Spleen (tissue), 11 donors: ENCODE data around the gene PTRH1. TPM values are rescaled to one million over a fixed set of nuclear protein-coding genes. Genes with fewer than 3 reads are reported as not detected.
A peak's percentile ranks its signal among the peaks of the same experiment; 100 is the strongest.

Source experiments
- DNase-seq: peaks from one replicate; pipeline ENCODE4 v3.0.0-alpha.2; 2020
- H3K27ac ChIP-seq, 8 donors: fragments of 200-600 bp; sonication (generic) in 7 of 8; 1 replicate in 4 of 8; 2 replicates in 4 of 8; pipeline versions ENCODE4 v1.5.0 to v1.8.0; 2016 to 2021; ENCODE audit warnings: inconsistent platforms in 4 of 8, mild to moderate bottlenecking in 4 of 8, moderate library complexity in 1 of 8
- H3K27me3 ChIP-seq, 7 donors: fragments of 200-600 bp; sonication (generic) in 6 of 7; replicated peaks in 1 of 7; 1 replicate in 4 of 7; 2 replicates in 3 of 7; pipeline versions ENCODE4 v1.5.0 to v1.8.0; 2016 to 2021; ENCODE audit warnings: inconsistent platforms in 3 of 7, mild to moderate bottlenecking in 1 of 7
- H3K36me3 ChIP-seq, 6 donors: fragments of 200-600 bp; sonication (generic) in 5 of 6; 1 replicate in 4 of 6; 2 replicates in 2 of 6; pipeline versions ENCODE4 v1.5.0 to v1.8.0; 2016 to 2021; ENCODE audit warnings: inconsistent platforms in 2 of 6
- H3K4me1 ChIP-seq, 6 donors: fragments of 200-600 bp; sonication (generic) in 5 of 6; 1 replicate in 3 of 6; 2 replicates in 3 of 6; pipeline versions ENCODE4 v1.5.0 to v1.8.0; 2016 to 2021; ENCODE audit warnings: inconsistent platforms in 3 of 6
- H3K4me3 ChIP-seq, 8 donors: fragments of 200-600 bp; sonication (generic) in 7 of 8; 1 replicate in 4 of 8; 2 replicates in 4 of 8; pipeline versions ENCODE4 v1.5.0 to v1.8.0; 2016 to 2021; ENCODE audit warnings: inconsistent platforms in 4 of 8, mild to moderate bottlenecking in 4 of 8, moderate library complexity in 2 of 8
- H3K9me3 ChIP-seq, 8 donors: fragments of 200-600 bp; sonication (generic) in 7 of 8; 1 replicate in 4 of 8; 2 replicates in 4 of 8; pipeline versions ENCODE4 v1.5.0 to v1.8.0; 2016 to 2021; ENCODE audit warnings: inconsistent platforms in 4 of 8
- POLR2A ChIP-seq, 3 donors: fragments of 450-650 bp; IDR thresholded peaks; one replicate each; pipeline ENCODE4 v1.5.1; 2017; ENCODE audit warnings: antibody characterized with exemption in 3 of 3, mild to moderate bottlenecking in 1 of 3
- POLR2AphosphoS5 ChIP-seq, 3 donors: sonication (generic); formaldehyde crosslinking; IDR thresholded peaks; one replicate each; pipeline ENCODE4 v1.5.1; 2017; ENCODE audit warnings: antibody characterized with exemption in 3 of 3
- WGBS, 5 donors: extraction: QIAGEN DNeasy Blood & Tissue Kit in 3 of 5; methylation state at CpG; one replicate each; pipeline versions ENCODE4 v1.1.5 to v1.1.7; 2013 to 2018; 5-methylcytosine and 5-hydroxymethylcytosine counted together
- intact Hi-C: fragments of 100-400 bp; cut with DNase I; formaldehyde crosslinking; loops from one replicate; pipeline ENCODE4 v1.15.0; 2023; ENCODE audit warnings: low total_unique reads
- polyA plus RNA-seq, 3 donors: library from polyadenylated mRNA; stranded (reverse); fragments of 200-250 nt; gene quantifications; one replicate each; pipeline ENCODE4 v1.2.1, GENCODE V29; 2013
- total RNA-seq, 7 donors: library from RNA; depleted of rRNA in 3 of 7; stranded (reverse); fragments of >200 nt in 3 of 7; fragmentation: NEBNext Ultra II Directional in 4 of 7; extraction: Animal tissue kit (Norgen Biotek cat#: 25700) in 4 of 7; gene quantifications; one replicate each; pipeline versions ENCODE4 v1.1.0 to v1.2.1, GENCODE V29; 2016 to 2021
- TF ChIP-seq, protein P1 (sequence below), 11 experiments: fragments of 200-600 bp in 7 of 11; fragments of 450-650 bp in 4 of 11; sonication (generic) in 4 of 11; IDR thresholded peaks in 8 of 11; conservative IDR thresholded peaks in 3 of 11; 1 replicate in 7 of 11; 2 replicates in 4 of 11; pipeline versions ENCODE4 v1.4.0 to v1.8.0; 2016 to 2021; ENCODE audit warnings: antibody characterized with exemption in 11 of 11, inconsistent platforms in 4 of 11, mild to moderate bottlenecking in 1 of 11
- donor health status: healthy with polysubstance abuse.
- donor health status: DM: no; HTN: no; CAD: no; lungs with moderate emphysema.
- donor health status: DM: no; HTN: no; CAD: no.
- donor health status: Bipolar disorder and iron deficiency.
- donor health status: healthy.
- donor health status: DM: no; HTN: no; CAD: no.
- donor health status: DM: yes; HTN: yes; CAD: no.

The PTRH1 gene
- total and polyA plus RNA-seq, 10 donors: 7.4 to 17.9 (median 11.5) TPM

DNA sequence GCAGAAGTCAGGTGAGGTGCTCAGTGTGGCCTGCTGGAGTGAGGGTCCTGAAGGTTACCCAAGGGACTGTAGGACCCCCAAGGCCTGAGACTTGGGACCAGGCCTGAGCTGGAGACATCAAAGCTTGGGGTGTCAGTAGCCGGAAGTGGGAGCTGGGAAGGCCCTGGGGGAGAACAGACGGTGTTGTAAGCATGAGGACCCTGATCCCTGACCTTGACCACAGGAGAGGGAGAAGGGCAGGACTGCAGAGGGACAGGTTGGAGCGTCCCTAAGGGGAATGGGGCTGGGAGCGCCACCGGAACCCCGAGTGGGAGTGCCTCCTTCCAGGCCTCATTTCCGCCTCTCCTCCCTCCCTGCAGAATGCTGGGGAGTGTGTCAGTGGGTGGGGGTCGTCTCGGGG, 949 bp upstream of the PTRH1 start:
- 70 to 87% (median 77%) methylated on average over 9 of the region's 9 CpGs for WGBS, 5 donors
- Histone ChIP-seq H3K27me3 (no peaks in the 10 kb centered on the region), H3K4me1 (peaks cover 11 to 55% (median 24%) of the 10 kb centered on the region in 6 donors), H3K4me3 (peak overlapping the region in 3 of 8 donors; percentile 73 to 94 (median 91)), H3K9me3 (no peaks in the 10 kb centered on the region), H3K36me3 (peaks cover 0 to 12% (median 0%) of the 10 kb centered on the region in 6 donors), H3K27ac (peak overlapping the region in 5 of 8 donors; percentile 82 to 91 (median 90))
- intact Hi-C loops: no loop called here
- TF ChIP-seq, protein P1, sequence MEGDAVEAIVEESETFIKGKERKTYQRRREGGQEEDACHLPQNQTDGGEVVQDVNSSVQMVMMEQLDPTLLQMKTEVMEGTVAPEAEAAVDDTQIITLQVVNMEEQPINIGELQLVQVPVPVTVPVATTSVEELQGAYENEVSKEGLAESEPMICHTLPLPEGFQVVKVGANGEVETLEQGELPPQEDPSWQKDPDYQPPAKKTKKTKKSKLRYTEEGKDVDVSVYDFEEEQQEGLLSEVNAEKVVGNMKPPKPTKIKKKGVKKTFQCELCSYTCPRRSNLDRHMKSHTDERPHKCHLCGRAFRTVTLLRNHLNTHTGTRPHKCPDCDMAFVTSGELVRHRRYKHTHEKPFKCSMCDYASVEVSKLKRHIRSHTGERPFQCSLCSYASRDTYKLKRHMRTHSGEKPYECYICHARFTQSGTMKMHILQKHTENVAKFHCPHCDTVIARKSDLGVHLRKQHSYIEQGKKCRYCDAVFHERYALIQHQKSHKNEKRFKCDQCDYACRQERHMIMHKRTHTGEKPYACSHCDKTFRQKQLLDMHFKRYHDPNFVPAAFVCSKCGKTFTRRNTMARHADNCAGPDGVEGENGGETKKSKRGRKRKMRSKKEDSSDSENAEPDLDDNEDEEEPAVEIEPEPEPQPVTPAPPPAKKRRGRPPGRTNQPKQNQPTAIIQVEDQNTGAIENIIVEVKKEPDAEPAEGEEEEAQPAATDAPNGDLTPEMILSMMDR (IDR thresholded peaks at IDR 0.05 in 8 of 11, conservative IDR thresholded peaks at IDR 0.05 in 3 of 11): no peak
- TF ChIP-seq POLR2AphosphoS5 (IDR thresholded peaks at IDR 0.05): no peak
- no peak for TF ChIP-seq POLR2A (IDR thresholded peaks at IDR 0.05)
- no peak for DNase-seq

GRCh38 chr9:127714951-127715469, 453 bp downstream of the PTRH1 start:
- peak; percentile 87 for DNase-seq
- Histone ChIP-seq H3K36me3 (peaks cover 0 to 12% (median 0%) of the 10 kb centered on the region in 6 donors), H3K4me1 (peaks cover 11 to 61% (median 37%) of the 10 kb centered on the region in 6 donors), H3K9me3 (no peaks in the 10 kb centered on the region), H3K4me3 (peak overlapping the region; percentile 57 to 94 (median 76)), H3K27me3 (no peaks in the 10 kb centered on the region), H3K27ac (peak overlapping the region; percentile 61 to 91 (median 86))
- WGBS, 5 donors: 0 to 1% (median 0%) methylated on average over 15 to 44 of the region's 44 CpGs
- intact Hi-C loops: no loop called here
- TF ChIP-seq POLR2A (IDR thresholded peaks at IDR 0.05): no peak
- no peak for TF ChIP-seq POLR2AphosphoS5 (IDR thresholded peaks at IDR 0.05)
- TF ChIP-seq, protein P1 (IDR thresholded peaks at IDR 0.05 in 8 of 11, conservative IDR thresholded peaks at IDR 0.05 in 3 of 11): no peak

GRCh38 chr9:127714020-127714750, 1.3 kb downstream of the PTRH1 start:
- TF ChIP-seq POLR2A (IDR thresholded peaks at IDR 0.05) (no peak), POLR2AphosphoS5 (IDR thresholded peaks at IDR 0.05) (no peak)
- H3K27ac ChIP-seq: peak overlapping the region in 1 of 8 donors; percentile 91
- peak overlapping the region in 7 of 8 donors; percentile 57 to 94 (median 80) for H3K4me3 ChIP-seq
- no peaks in the 10 kb centered on the region for H3K27me3 ChIP-seq
- H3K4me1 ChIP-seq: peaks cover 11 to 52% (median 37%) of the 10 kb centered on the region in 6 donors
- H3K9me3 ChIP-seq: no peaks in the 10 kb centered on the region
- H3K36me3 ChIP-seq: peaks cover 0 to 12% (median 0%) of the 10 kb centered on the region in 6 donors
- peak; percentile 82 for DNase-seq
- intact Hi-C loops: no loop called here
- WGBS, 5 donors: 39 to 82% (median 78%) methylated on average over 8 to 19 of the region's 19 CpGs

DNA sequence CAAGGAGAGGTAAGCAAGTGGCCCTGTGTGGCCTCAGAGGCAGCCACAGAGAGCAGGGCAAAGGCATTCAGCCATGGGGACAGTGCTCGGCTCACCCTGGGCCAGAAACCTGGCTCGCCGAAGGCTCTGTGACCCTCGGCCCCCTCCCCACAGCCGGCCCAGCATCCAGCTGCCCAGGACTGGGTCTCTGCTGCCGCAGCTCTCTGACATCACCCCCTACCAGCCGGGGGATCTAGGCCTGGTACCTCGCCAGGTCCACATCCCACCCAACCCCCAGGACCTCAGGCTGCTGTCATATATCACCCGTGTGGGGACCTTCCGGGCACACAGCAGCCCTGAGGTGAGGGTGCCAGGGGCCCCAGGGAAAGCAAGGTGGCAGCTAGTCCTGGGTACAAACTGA, 2.6 kb downstream of the PTRH1 start:
- 94 to 100% (median 94%) methylated on average over 2 to 10 of the region's 10 CpGs for WGBS, 5 donors
- TF ChIP-seq, protein P1 (IDR thresholded peaks at IDR 0.05 in 8 of 11, conservative IDR thresholded peaks at IDR 0.05 in 3 of 11): no peak
- TF ChIP-seq POLR2A (IDR thresholded peaks at IDR 0.05): no peak
- no peak for TF ChIP-seq POLR2AphosphoS5 (IDR thresholded peaks at IDR 0.05)
- Histone ChIP-seq H3K36me3 (peaks cover 0 to 12% (median 0%) of the 10 kb centered on the region in 6 donors), H3K4me1 (peaks cover 11 to 50% (median 37%) of the 10 kb centered on the region in 6 donors), H3K4me3 (no peak overlapping the region), H3K27me3 (no peaks in the 10 kb centered on the region), H3K27ac (no peak overlapping the region), H3K9me3 (no peaks in the 10 kb centered on the region)
- DNase-seq: no peak
- intact Hi-C loops: no loop called here
